GM21515 (cell line): Measurements from ENCODE around the gene MGRN1.

Experiments used
- ATAC-seq: cut with Tn5 transposase; IDR thresholded peaks from one replicate; pipeline ENCODE4 v1.9.1; 2021; ENCODE audit not compliant: unreplicated experiment

Gene MGRN1

GRCh38 chr16:4684058-4684715, 59.6 kb downstream of the MGRN1 start:
- no peak for ATAC-seq

- no peak for ATAC-seq
Observed at GRCh38 chr16:4684763-4685162, 60.1 kb downstream of the MGRN1 start.

GRCh38 chr16:4685292-4685691, 60.7 kb downstream of the MGRN1 start:
- ATAC-seq = no peak

GRCh38 chr16:4685776-4686496, 61.3 kb downstream of the MGRN1 start:
- ATAC-seq = no peak

GRCh38 chr16:4686497-4687210, 62.0 kb downstream of the MGRN1 start:
- ATAC-seq = no peak

GRCh38 chr16:4687416-4687815, 62.8 kb downstream of the MGRN1 start:
- no peak for ATAC-seq

GRCh38 chr16:4687946-4688673, 63.5 kb downstream of the MGRN1 start:
- ATAC-seq = no peak

- no peak for ATAC-seq
Observed at GRCh38 chr16:4688674-4689045, 64.0 kb downstream of the MGRN1 start.

- no peak for ATAC-seq
Observed at GRCh38 chr16:4689091-4689671, 64.6 kb downstream of the MGRN1 start.

GRCh38 chr16:4689864-4690704, 65.5 kb downstream of the MGRN1 start:
- ATAC-seq = no peak

- ATAC-seq = no peak
Observed at GRCh38 chr16:4690946-4691665, 66.5 kb downstream of the MGRN1 start.

GRCh38 chr16:4691666-4692412, 67.2 kb downstream of the MGRN1 start:
- ATAC-seq = no peak

GRCh38 chr16:4692460-4693295, 68.1 kb downstream of the MGRN1 start:
- ATAC-seq = peak; percentile 15

- peak; percentile 90 for ATAC-seq
Observed at GRCh38 chr16:4693296-4693955, 68.8 kb downstream of the MGRN1 start, which contains the start of gene NUDT16L1. Gene NUDT16L1 (plus strand): TSS chr16:4693562. CDS start chr16:4693727, 165 bp downstream.

- peak; percentile 1 for ATAC-seq
Observed at GRCh38 chr16:4693956-4694641, 69.5 kb downstream of the MGRN1 start.

GRCh38 chr16:4694642-4695451, 70.2 kb downstream of the MGRN1 start:
- no peak for ATAC-seq
